Keratinocyte (primary cell): ENCODE results near the gene CCDC178. TPM values are rescaled to one million over a fixed set of nuclear protein-coding genes. Genes with fewer than 3 reads are reported as not detected.

Experiments used
- DNase-seq: peaks from one replicate; pipeline ENCODE4 v3.0.0-alpha.2; 2011; ENCODE audit warnings: low read depth, missing footprints, low spot score
- FAIRE-seq: peaks from 2 replicates; lab custom pipeline; 2011; peaks lifted over from hg19 to GRCh38; lab: Jason Lieb, UNC
- H2AFZ ChIP-seq: 2 replicates; pipeline ENCODE4 v1.6.0; 2012; ENCODE audit warnings: low read length, control low read depth, inconsistent platforms; ENCODE audit not compliant: control insufficient read depth
- H3K27ac ChIP-seq: 2 replicates; pipeline ENCODE4 v1.5.1; 2011; ENCODE audit warnings: low read length; ENCODE audit not compliant: control insufficient read depth, insufficient read depth
- H3K27me3 ChIP-seq: 3 replicates; pipeline ENCODE4 v1.6.0; 2011; ENCODE audit warnings: low read length; ENCODE audit not compliant: control insufficient read depth, insufficient read depth; ENCODE audit errors: extremely low read depth
- H3K36me3 ChIP-seq, 2 experiments: 2 replicates in 1 of 2; 3 replicates in 1 of 2; pipeline ENCODE4 v1.5.1; 2011; ENCODE audit warnings: low read length in 2 of 2, mild to moderate bottlenecking in 1 of 2; ENCODE audit not compliant: control insufficient read depth in 2 of 2, insufficient read depth in 2 of 2; ENCODE audit errors: extremely low read depth in 1 of 2
- H3K4me1 ChIP-seq: 3 replicates; pipeline ENCODE4 v1.5.1; 2011; ENCODE audit warnings: low read length; ENCODE audit not compliant: control insufficient read depth, insufficient read depth; ENCODE audit errors: extremely low read depth
- H3K4me2 ChIP-seq: 3 replicates; pipeline ENCODE4 v1.6.0; 2011; ENCODE audit warnings: low read depth, low read length; ENCODE audit not compliant: control insufficient read depth, insufficient read depth; ENCODE audit errors: extremely low read depth
- H3K4me3 ChIP-seq, 3 experiments: fragments of 200-600 bp in 1 of 3; sonication (generic) in 1 of 3; 2 replicates in 2 of 3; 3 replicates in 1 of 3; pipeline ENCODE4 v1.5.1; 2011 to 2016; ENCODE audit warnings: low read length in 3 of 3, mild to moderate bottlenecking in 3 of 3, control low read depth in 2 of 3, inconsistent platforms in 1 of 3, low read depth in 1 of 3, mixed read lengths in 1 of 3, mixed run types in 1 of 3, moderate library complexity in 1 of 3; ENCODE audit not compliant: control insufficient read depth in 2 of 3, insufficient read depth in 2 of 3; ENCODE audit errors: extremely low read depth in 1 of 3
- H3K79me2 ChIP-seq: 2 replicates; pipeline ENCODE4 v1.6.0; 2012; ENCODE audit warnings: low read length; ENCODE audit not compliant: control insufficient read depth, insufficient read depth
- H3K9ac ChIP-seq: 3 replicates; pipeline ENCODE4 v1.6.0; 2011; ENCODE audit warnings: low read length; ENCODE audit not compliant: control insufficient read depth, insufficient read depth; ENCODE audit errors: extremely low read depth
- H3K9me1 ChIP-seq: 3 replicates; pipeline ENCODE4 v1.6.0; 2011; ENCODE audit warnings: low read length; ENCODE audit not compliant: control insufficient read depth, insufficient read depth; ENCODE audit errors: extremely low read depth
- H3K9me3 ChIP-seq: 2 replicates; pipeline ENCODE4 v1.5.1; 2012; ENCODE audit warnings: low read depth, low read length; ENCODE audit not compliant: control insufficient read depth
- H4K20me1 ChIP-seq: 3 replicates; pipeline ENCODE4 v1.6.0; 2011; ENCODE audit warnings: low read length; ENCODE audit not compliant: control insufficient read depth, insufficient read depth; ENCODE audit errors: extremely low read depth
- EZH2 ChIP-seq: IDR thresholded peaks from one replicate; pipeline ENCODE4 v1.6.1; 2012; ENCODE audit warnings: inconsistent platforms, mild to moderate bottlenecking, low read length, moderate library complexity
- dilution Hi-C: fragments of 300-500 bp; cut with MboI; formaldehyde crosslinking; loops from one replicate; pipeline ENCODE4 v1.7.0; 2020; ENCODE audit warnings: low sequenced_read_pairs; ENCODE audit not compliant: extremely low pct_ligation_motif_present
- polyA plus RNA-seq, 5 experiments: library from polyadenylated mRNA; depleted of rRNA in 3 of 5; stranded (reverse) in 3 of 5; stranded (forward) in 1 of 5; unstranded in 1 of 5; fragments of >200 nt; gene quantifications; 1 replicate in 1 of 5; 2 replicates in 3 of 5; 3 replicates in 1 of 5; pipeline versions ENCODE4 v1.2.1 to v1.2.3, GENCODE V29; 2011 to 2012; ENCODE audit warnings: missing spikeins in 2 of 5, low read depth in 1 of 5, low replicate concordance in 1 of 5
- TF ChIP-seq, protein P1 (sequence below), 3 experiments: IDR thresholded peaks in 1 of 3; conservative IDR thresholded peaks in 1 of 3; optimal IDR thresholded peaks in 1 of 3; 2 replicates in 2 of 3; 3 replicates in 1 of 3; pipeline versions ENCODE3 to v1.5.1; 2011; ENCODE audit warnings: low read length in 3 of 3, mild to moderate bottlenecking in 3 of 3, moderate library complexity in 2 of 3, control low read depth in 1 of 3, inconsistent platforms in 1 of 3; ENCODE audit not compliant: insufficient read depth in 2 of 3; ENCODE audit errors: extremely low read depth in 1 of 3

Gene CCDC178
- polyA plus RNA-seq, 1 donor (not counting 4 experiments of a cell fraction or from before 2014, with no cell fraction given): 0.14 TPM

DNA sequence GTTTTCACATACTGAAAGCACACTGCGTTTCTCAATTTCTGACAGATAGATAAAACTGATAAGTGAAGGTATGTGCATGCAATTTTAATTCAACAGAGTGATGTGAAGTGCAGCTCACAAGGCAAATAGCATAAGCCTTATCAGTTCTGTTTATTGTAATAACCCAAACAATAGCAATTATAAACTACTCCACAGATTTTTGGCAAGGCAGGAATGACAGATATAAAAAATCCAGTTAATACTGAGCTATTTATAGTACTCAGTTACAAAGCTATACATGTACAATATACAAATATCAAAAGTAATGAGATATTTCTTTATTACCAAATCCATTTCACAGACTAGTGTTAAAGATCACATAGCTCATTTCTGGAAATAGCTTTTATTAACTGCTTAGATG, 456.8 kb downstream of the CCDC178 start:
- FAIRE-seq: no peak

DNA sequence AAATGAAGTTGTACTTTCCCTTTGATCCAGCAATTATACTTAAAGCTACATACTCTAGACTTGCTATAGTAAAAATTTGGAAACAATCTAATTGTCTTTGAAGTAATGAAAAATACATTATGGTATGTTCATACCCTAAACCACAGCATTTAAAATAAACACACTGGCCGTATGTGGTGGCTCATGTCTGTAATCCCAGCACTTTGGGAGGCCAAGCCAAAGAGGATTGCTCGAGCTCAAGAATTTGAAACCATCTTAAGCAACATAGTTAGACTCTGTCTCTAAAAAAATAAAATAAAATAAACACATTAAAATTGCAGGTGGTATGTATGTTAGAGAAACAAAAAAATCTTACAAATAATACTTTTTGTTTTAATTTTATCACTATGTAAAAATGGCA, 459.6 kb downstream of the CCDC178 start:
- TF ChIP-seq, protein P1, sequence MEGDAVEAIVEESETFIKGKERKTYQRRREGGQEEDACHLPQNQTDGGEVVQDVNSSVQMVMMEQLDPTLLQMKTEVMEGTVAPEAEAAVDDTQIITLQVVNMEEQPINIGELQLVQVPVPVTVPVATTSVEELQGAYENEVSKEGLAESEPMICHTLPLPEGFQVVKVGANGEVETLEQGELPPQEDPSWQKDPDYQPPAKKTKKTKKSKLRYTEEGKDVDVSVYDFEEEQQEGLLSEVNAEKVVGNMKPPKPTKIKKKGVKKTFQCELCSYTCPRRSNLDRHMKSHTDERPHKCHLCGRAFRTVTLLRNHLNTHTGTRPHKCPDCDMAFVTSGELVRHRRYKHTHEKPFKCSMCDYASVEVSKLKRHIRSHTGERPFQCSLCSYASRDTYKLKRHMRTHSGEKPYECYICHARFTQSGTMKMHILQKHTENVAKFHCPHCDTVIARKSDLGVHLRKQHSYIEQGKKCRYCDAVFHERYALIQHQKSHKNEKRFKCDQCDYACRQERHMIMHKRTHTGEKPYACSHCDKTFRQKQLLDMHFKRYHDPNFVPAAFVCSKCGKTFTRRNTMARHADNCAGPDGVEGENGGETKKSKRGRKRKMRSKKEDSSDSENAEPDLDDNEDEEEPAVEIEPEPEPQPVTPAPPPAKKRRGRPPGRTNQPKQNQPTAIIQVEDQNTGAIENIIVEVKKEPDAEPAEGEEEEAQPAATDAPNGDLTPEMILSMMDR (optimal IDR thresholded peaks at IDR 0.05 in 1 of 3, IDR thresholded peaks at IDR 0.05 in 1 of 3, conservative IDR thresholded peaks at IDR 0.05 in 1 of 3; ENCODE audit: extremely low read depth in 1 of 3, insufficient read depth in 2 of 3, low read length in 3 of 3): no peak
- TF ChIP-seq EZH2: no peak

More for the DNA sequence above, 456.8 kb downstream of the CCDC178 start:
- H3K9me1 ChIP-seq: no peaks in the 10 kb centered on the region
- no peak overlapping the region for H3K4me2 ChIP-seq
- TF ChIP-seq EZH2: no peak
- TF ChIP-seq, protein P1 (optimal IDR thresholded peaks at IDR 0.05 in 1 of 3, IDR thresholded peaks at IDR 0.05 in 1 of 3, conservative IDR thresholded peaks at IDR 0.05 in 1 of 3; ENCODE audit: extremely low read depth in 1 of 3, insufficient read depth in 2 of 3, low read length in 3 of 3): no peak
- no peaks in the 10 kb centered on the region for H3K36me3 ChIP-seq
- DNase-seq: no peak
- no peak overlapping the region for H2AFZ ChIP-seq
- no peak overlapping the region for H3K9ac ChIP-seq
- H3K79me2 ChIP-seq: no peaks in the 10 kb centered on the region
- H4K20me1 ChIP-seq: no peaks in the 10 kb centered on the region
- dilution Hi-C loops: no loop called here
- no peaks in the 10 kb centered on the region for H3K9me3 ChIP-seq
- H3K27me3 ChIP-seq: no peaks in the 10 kb centered on the region
- H3K4me1 ChIP-seq: no peaks in the 10 kb centered on the region
- H3K27ac ChIP-seq: no peak overlapping the region
- no peak overlapping the region for H3K4me3 ChIP-seq

More for the DNA sequence above, 459.6 kb downstream of the CCDC178 start:
- dilution Hi-C loops: no loop called here
- Histone ChIP-seq H3K4me2 (no peak overlapping the region), H3K27me3 (no peaks in the 10 kb centered on the region), H3K27ac (no peak overlapping the region), H3K36me3 (no peaks in the 10 kb centered on the region), H3K9me3 (no peaks in the 10 kb centered on the region), H3K9ac (no peak overlapping the region), H2AFZ (no peak overlapping the region), H4K20me1 (no peaks in the 10 kb centered on the region), H3K9me1 (no peaks in the 10 kb centered on the region), H3K4me3 (no peak overlapping the region), H3K4me1 (no peaks in the 10 kb centered on the region), H3K79me2 (no peaks in the 10 kb centered on the region)
- DNase-seq (no peak), FAIRE-seq (no peak)
